NCI-H446 (cell line): Measurements from ENCODE around the gene ANKS1B.
"Not testable (repeated sequence)": the region's sequence is repeated elsewhere in the genome, so short reads cannot be mapped to it uniquely, and the experiment has no call there.

Experiments used
- DNase-seq, 2 experiments: peaks; one replicate each; lab custom pipeline; 2025; lab: John Stamatoyannopoulos, UW

The ANKS1B gene

GRCh38 chr12:99870085-99870484, 114.7 kb downstream of the ANKS1B start:
- no peak for DNase-seq

GRCh38 chr12:99861731-99862130, 123.0 kb downstream of the ANKS1B start:
- DNase-seq, result peak in 1 of 2 experiments; percentile 12

- no peak for DNase-seq
Observed at GRCh38 chr12:99859126-99859525, 125.6 kb downstream of the ANKS1B start.

GRCh38 chr12:99852666-99853065, 132.1 kb downstream of the ANKS1B start:
- DNase-seq, result no peak

- DNase-seq, result no peak
Observed at GRCh38 chr12:99847936-99848335, 136.8 kb downstream of the ANKS1B start.

GRCh38 chr12:99834710-99835109, 150.0 kb downstream of the ANKS1B start:
- no peak for DNase-seq

GRCh38 chr12:99833397-99833796, 151.3 kb downstream of the ANKS1B start:
- DNase-seq, result no peak

- peak; percentile 52 to 69 for DNase-seq
Observed at GRCh38 chr12:99824900-99825542, 159.7 kb downstream of the ANKS1B start.

GRCh38 chr12:99822273-99822672, 162.5 kb downstream of the ANKS1B start:
- DNase-seq, result no peak

- peak; percentile 77 to 86 for DNase-seq
Observed at GRCh38 chr12:99810718-99811593, 173.8 kb downstream of the ANKS1B start.

- DNase-seq, result no peak
Observed at GRCh38 chr12:99809909-99810308, 174.8 kb downstream of the ANKS1B start.

GRCh38 chr12:99806304-99806703, 178.4 kb downstream of the ANKS1B start:
- no peak for DNase-seq

GRCh38 chr12:99804715-99805114, 180.0 kb downstream of the ANKS1B start:
- no peak for DNase-seq

GRCh38 chr12:99800605-99801004, 184.1 kb downstream of the ANKS1B start:
- DNase-seq, result no peak

GRCh38 chr12:99797931-99798330, 186.8 kb downstream of the ANKS1B start:
- not testable (repeated sequence) for DNase-seq

- DNase-seq, result no peak
Observed at GRCh38 chr12:99783421-99783820, 201.3 kb downstream of the ANKS1B start.

GRCh38 chr12:99772274-99772673, 212.5 kb downstream of the ANKS1B start:
- no peak for DNase-seq

- DNase-seq, result no peak
Observed at GRCh38 chr12:99771659-99772058, 213.1 kb downstream of the ANKS1B start.

GRCh38 chr12:99769396-99769980, 215.2 kb downstream of the ANKS1B start:
- no peak for DNase-seq

GRCh38 chr12:99768758-99769157, 216.0 kb downstream of the ANKS1B start:
- DNase-seq, result no peak

- peak; percentile 3 to 62 for DNase-seq
Observed at GRCh38 chr12:99767809-99768208, 216.9 kb downstream of the ANKS1B start.

GRCh38 chr12:99766408-99766807, 218.3 kb downstream of the ANKS1B start:
- no peak for DNase-seq
